Astrocyte (in vitro differentiated cells and primary cell): Measurements from ENCODE around the gene OPA3. TPM values are rescaled to one million over a fixed set of nuclear protein-coding genes. Genes with fewer than 3 reads are reported as not detected.

Experiments
- DNase-seq: peaks from one replicate; pipeline ENCODE4 v3.0.0-alpha.2; 2010; ENCODE audit warnings: low read depth
- FAIRE-seq: peaks from 2 replicates; lab custom pipeline; 2011; peaks lifted over from hg19 to GRCh38; lab: Jason Lieb, UNC
- H2AFZ ChIP-seq: 2 replicates; pipeline ENCODE4 v1.6.0; 2012; ENCODE audit warnings: low read depth, low read length, inconsistent platforms
- H3K27ac ChIP-seq: 2 replicates; pipeline ENCODE4 v1.5.1; 2011; ENCODE audit warnings: low read depth, low read length, inconsistent platforms
- H3K27me3 ChIP-seq: 2 replicates; pipeline ENCODE4 v1.6.0; 2011; ENCODE audit warnings: low read length, inconsistent platforms; ENCODE audit not compliant: insufficient read depth
- H3K36me3 ChIP-seq: 2 replicates; pipeline ENCODE4 v1.5.1; 2011; ENCODE audit warnings: low read length, inconsistent platforms; ENCODE audit not compliant: insufficient read depth
- H3K4me1 ChIP-seq: 2 replicates; pipeline ENCODE4 v1.5.1; 2011; ENCODE audit warnings: low read length, inconsistent platforms; ENCODE audit not compliant: insufficient read depth
- H3K4me2 ChIP-seq: 2 replicates; pipeline ENCODE4 v1.6.0; 2012; ENCODE audit warnings: low read length, inconsistent platforms
- H3K4me3 ChIP-seq: 2 replicates; pipeline ENCODE4 v1.5.1; 2011; ENCODE audit warnings: low read depth, mild to moderate bottlenecking, low read length, inconsistent platforms; ENCODE audit not compliant: insufficient read depth
- H3K79me2 ChIP-seq: 2 replicates; pipeline ENCODE4 v1.6.0; 2012; ENCODE audit warnings: mild to moderate bottlenecking, low read length, inconsistent platforms; ENCODE audit not compliant: insufficient read depth
- H3K9ac ChIP-seq: 2 replicates; pipeline ENCODE4 v1.6.0; 2012; ENCODE audit warnings: mild to moderate bottlenecking, low read length, inconsistent platforms
- H3K9me3 ChIP-seq: 2 replicates; pipeline ENCODE4 v1.5.1; 2012; ENCODE audit warnings: low read depth, mild to moderate bottlenecking, low read length, inconsistent platforms; ENCODE audit not compliant: insufficient read depth
- H4K20me1 ChIP-seq: 2 replicates; pipeline ENCODE4 v1.6.0; 2012; ENCODE audit warnings: low read length, inconsistent platforms; ENCODE audit not compliant: insufficient read depth
- H3K27ac Mint-ChIP-seq: one replicate; pipeline ENCODE4 v1.8.0; 2021; ENCODE audit warnings: mild to moderate bottlenecking, mixed read lengths; ENCODE audit not compliant: unreplicated experiment
- H3K27me3 Mint-ChIP-seq: one replicate; pipeline ENCODE4 v1.8.0; 2021; ENCODE audit warnings: low read depth, mixed read lengths; ENCODE audit not compliant: unreplicated experiment
- H3K36me3 Mint-ChIP-seq: one replicate; pipeline ENCODE4 v1.8.0; 2021; ENCODE audit warnings: low read depth, mixed read lengths; ENCODE audit not compliant: unreplicated experiment
- H3K4me1 Mint-ChIP-seq: one replicate; pipeline ENCODE4 v1.8.0; 2021; ENCODE audit warnings: low read depth, mixed read lengths; ENCODE audit not compliant: unreplicated experiment
- H3K4me3 Mint-ChIP-seq: one replicate; pipeline ENCODE4 v1.8.0; 2021; ENCODE audit warnings: mild to moderate bottlenecking, moderate library complexity, mixed read lengths; ENCODE audit not compliant: unreplicated experiment
- H3K9me3 Mint-ChIP-seq: one replicate; pipeline ENCODE4 v1.8.0; 2021; ENCODE audit warnings: mild to moderate bottlenecking, mixed read lengths; ENCODE audit not compliant: unreplicated experiment
- CTCF ChIP-seq: IDR thresholded peaks from 2 replicates; pipeline ENCODE4 v1.5.1; 2011; ENCODE audit warnings: low read depth, mild to moderate bottlenecking, inconsistent platforms, low read length, moderate library complexity; ENCODE audit not compliant: insufficient read depth
- EZH2 ChIP-seq: IDR thresholded peaks from 2 replicates; pipeline ENCODE4 v1.6.1; 2012; ENCODE audit warnings: mild to moderate bottlenecking, low read length, inconsistent platforms; ENCODE audit not compliant: insufficient read depth
- total RNA-seq: library from RNA; stranded (reverse); gene quantifications from 2 replicates; pipeline ENCODE4 v1.2.1, GENCODE V29; 2021

The OPA3 gene
- total RNA-seq, 1 donor from 2014 or later = 12.8 TPM

- H3K36me3 Mint-ChIP-seq = peaks cover 6% of the 10 kb centered on the region
- peaks cover 6% of the 10 kb centered on the region for H3K4me1 Mint-ChIP-seq
- peaks cover 6% of the 10 kb centered on the region for H3K36me3 ChIP-seq
- peak overlapping the region; percentile 87 for H3K27ac ChIP-seq
- H3K9me3 Mint-ChIP-seq = no peaks in the 10 kb centered on the region
- peak overlapping the region; percentile 92 for H3K9ac ChIP-seq
- H3K79me2 ChIP-seq = peaks cover 45% of the 10 kb centered on the region
- TF ChIP-seq EZH2 (no peak), CTCF (peak; percentile 19)
- H2AFZ ChIP-seq = peak overlapping the region; percentile 60
- peaks cover 24% of the 10 kb centered on the region for H4K20me1 ChIP-seq
- DNase-seq (peak; percentile 81), FAIRE-seq (no peak)
- no peaks in the 10 kb centered on the region for H3K27me3 ChIP-seq
- peak overlapping the region; percentile 99 for H3K4me3 ChIP-seq
- peak overlapping the region; percentile 91 for H3K27ac Mint-ChIP-seq
- peak overlapping the region; percentile 93 for H3K4me3 Mint-ChIP-seq
- no peaks in the 10 kb centered on the region for H3K9me3 ChIP-seq
- no peaks in the 10 kb centered on the region for H3K27me3 Mint-ChIP-seq
- H3K4me2 ChIP-seq = peak overlapping the region; percentile 100
- H3K4me1 ChIP-seq = peaks cover 23% of the 10 kb centered on the region
These were observed 78.2 kb downstream of the OPA3 start for GRCh38 chr19:45506246-45506988.

DNA sequence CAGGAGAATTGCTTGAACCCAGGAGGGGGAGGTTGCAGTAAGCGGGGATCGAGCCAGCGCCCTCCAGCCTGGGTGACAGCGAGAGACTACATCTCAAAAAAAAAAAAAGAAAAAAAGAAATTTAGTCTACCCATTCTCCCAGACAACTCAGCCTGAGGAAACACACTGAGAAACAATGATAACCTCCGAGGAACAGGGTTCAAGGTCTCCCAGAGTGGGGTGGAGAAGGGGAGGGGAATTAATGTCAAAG is 78.7 kb downstream of the OPA3 start:
- peak overlapping the region; percentile 60 for H2AFZ ChIP-seq

More for the DNA sequence above, 78.7 kb downstream of the OPA3 start:
- Histone ChIP-seq H3K4me1 (peaks cover 23% of the 10 kb centered on the region), H3K36me3 (peaks cover 5% of the 10 kb centered on the region), H3K27me3 (no peaks in the 10 kb centered on the region), H3K27ac (peak overlapping the region; percentile 87), H3K79me2 (peaks cover 40% of the 10 kb centered on the region), H4K20me1 (peaks cover 19% of the 10 kb centered on the region), H3K9me3 (no peaks in the 10 kb centered on the region), H3K9ac (peak overlapping the region; percentile 92), H3K4me3 (peak overlapping the region; percentile 56), H3K4me2 (peak overlapping the region; percentile 100)
- peak overlapping the region; percentile 68 for H3K4me3 Mint-ChIP-seq
- FAIRE-seq = no peak
- no peak for DNase-seq
- H3K9me3 Mint-ChIP-seq = no peaks in the 10 kb centered on the region
- H3K27me3 Mint-ChIP-seq = peaks cover 4% of the 10 kb centered on the region
- H3K27ac Mint-ChIP-seq = peak overlapping the region; percentile 91
- peaks cover 6% of the 10 kb centered on the region for H3K4me1 Mint-ChIP-seq
- peaks cover 5% of the 10 kb centered on the region for H3K36me3 Mint-ChIP-seq
- no peak for TF ChIP-seq CTCF
- no peak for TF ChIP-seq EZH2
